Astrocyte (in vitro differentiated cells and primary cell): ENCODE results near the gene ME1. TPM values are rescaled to one million over a fixed set of nuclear protein-coding genes. Genes with fewer than 3 reads are reported as not detected.
"Not testable (repeated sequence)": the region's sequence is repeated elsewhere in the genome, so short reads cannot be mapped to it uniquely, and the experiment has no call there.

Source experiments
- DNase-seq: peaks from one replicate; pipeline ENCODE4 v3.0.0-alpha.2; 2010; ENCODE audit warnings: low read depth
- FAIRE-seq: peaks from 2 replicates; lab custom pipeline; 2011; peaks lifted over from hg19 to GRCh38; lab: Jason Lieb, UNC
- H2AFZ ChIP-seq: 2 replicates; pipeline ENCODE4 v1.6.0; 2012; ENCODE audit warnings: low read depth, low read length, inconsistent platforms
- H3K27ac ChIP-seq: 2 replicates; pipeline ENCODE4 v1.5.1; 2011; ENCODE audit warnings: low read depth, low read length, inconsistent platforms
- H3K27me3 ChIP-seq: 2 replicates; pipeline ENCODE4 v1.6.0; 2011; ENCODE audit warnings: low read length, inconsistent platforms; ENCODE audit not compliant: insufficient read depth
- H3K36me3 ChIP-seq: 2 replicates; pipeline ENCODE4 v1.5.1; 2011; ENCODE audit warnings: low read length, inconsistent platforms; ENCODE audit not compliant: insufficient read depth
- H3K4me1 ChIP-seq: 2 replicates; pipeline ENCODE4 v1.5.1; 2011; ENCODE audit warnings: low read length, inconsistent platforms; ENCODE audit not compliant: insufficient read depth
- H3K4me2 ChIP-seq: 2 replicates; pipeline ENCODE4 v1.6.0; 2012; ENCODE audit warnings: low read length, inconsistent platforms
- H3K4me3 ChIP-seq: 2 replicates; pipeline ENCODE4 v1.5.1; 2011; ENCODE audit warnings: low read depth, mild to moderate bottlenecking, low read length, inconsistent platforms; ENCODE audit not compliant: insufficient read depth
- H3K79me2 ChIP-seq: 2 replicates; pipeline ENCODE4 v1.6.0; 2012; ENCODE audit warnings: mild to moderate bottlenecking, low read length, inconsistent platforms; ENCODE audit not compliant: insufficient read depth
- H3K9ac ChIP-seq: 2 replicates; pipeline ENCODE4 v1.6.0; 2012; ENCODE audit warnings: mild to moderate bottlenecking, low read length, inconsistent platforms
- H3K9me3 ChIP-seq: 2 replicates; pipeline ENCODE4 v1.5.1; 2012; ENCODE audit warnings: low read depth, mild to moderate bottlenecking, low read length, inconsistent platforms; ENCODE audit not compliant: insufficient read depth
- H4K20me1 ChIP-seq: 2 replicates; pipeline ENCODE4 v1.6.0; 2012; ENCODE audit warnings: low read length, inconsistent platforms; ENCODE audit not compliant: insufficient read depth
- H3K27ac Mint-ChIP-seq: one replicate; pipeline ENCODE4 v1.8.0; 2021; ENCODE audit warnings: mild to moderate bottlenecking, mixed read lengths; ENCODE audit not compliant: unreplicated experiment
- H3K27me3 Mint-ChIP-seq: one replicate; pipeline ENCODE4 v1.8.0; 2021; ENCODE audit warnings: low read depth, mixed read lengths; ENCODE audit not compliant: unreplicated experiment
- H3K36me3 Mint-ChIP-seq: one replicate; pipeline ENCODE4 v1.8.0; 2021; ENCODE audit warnings: low read depth, mixed read lengths; ENCODE audit not compliant: unreplicated experiment
- H3K4me1 Mint-ChIP-seq: one replicate; pipeline ENCODE4 v1.8.0; 2021; ENCODE audit warnings: low read depth, mixed read lengths; ENCODE audit not compliant: unreplicated experiment
- H3K4me3 Mint-ChIP-seq: one replicate; pipeline ENCODE4 v1.8.0; 2021; ENCODE audit warnings: mild to moderate bottlenecking, moderate library complexity, mixed read lengths; ENCODE audit not compliant: unreplicated experiment
- H3K9me3 Mint-ChIP-seq: one replicate; pipeline ENCODE4 v1.8.0; 2021; ENCODE audit warnings: mild to moderate bottlenecking, mixed read lengths; ENCODE audit not compliant: unreplicated experiment
- EZH2 ChIP-seq: IDR thresholded peaks from 2 replicates; pipeline ENCODE4 v1.6.1; 2012; ENCODE audit warnings: mild to moderate bottlenecking, low read length, inconsistent platforms; ENCODE audit not compliant: insufficient read depth
- total RNA-seq: library from RNA; stranded (reverse); gene quantifications from 2 replicates; pipeline ENCODE4 v1.2.1, GENCODE V29; 2021
- TF ChIP-seq, protein P1 (sequence below): IDR thresholded peaks from 2 replicates; pipeline ENCODE4 v1.5.1; 2011; ENCODE audit warnings: low read depth, mild to moderate bottlenecking, inconsistent platforms, low read length, moderate library complexity; ENCODE audit not compliant: insufficient read depth

ME1 gene
- total RNA-seq, 1 donor from 2014 or later, result 38.5 TPM

DNA sequence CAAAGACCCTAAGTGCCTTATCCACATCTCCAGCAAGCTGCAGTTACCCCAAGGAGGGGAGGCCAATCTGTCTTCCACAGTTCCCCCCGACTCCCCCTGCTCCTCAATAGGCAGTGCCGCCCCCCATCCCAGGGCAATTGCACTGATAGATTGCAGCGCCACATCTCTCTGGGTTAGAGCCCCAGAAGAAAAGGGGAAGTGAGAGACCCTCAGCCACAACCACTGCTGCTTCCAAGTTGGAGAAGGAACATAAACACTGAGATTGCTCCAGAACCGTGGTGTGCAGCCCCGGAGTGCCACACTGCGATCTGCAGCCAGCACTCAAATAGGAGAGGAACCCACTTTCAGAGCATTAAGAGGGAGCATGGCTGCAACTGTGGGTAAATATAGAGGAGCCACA, 136.2 kb downstream of the ME1 start:
- H3K9me3 Mint-ChIP-seq, result peaks cover 2% of the 10 kb centered on the region
- no peak for TF ChIP-seq EZH2
- TF ChIP-seq, protein P1, sequence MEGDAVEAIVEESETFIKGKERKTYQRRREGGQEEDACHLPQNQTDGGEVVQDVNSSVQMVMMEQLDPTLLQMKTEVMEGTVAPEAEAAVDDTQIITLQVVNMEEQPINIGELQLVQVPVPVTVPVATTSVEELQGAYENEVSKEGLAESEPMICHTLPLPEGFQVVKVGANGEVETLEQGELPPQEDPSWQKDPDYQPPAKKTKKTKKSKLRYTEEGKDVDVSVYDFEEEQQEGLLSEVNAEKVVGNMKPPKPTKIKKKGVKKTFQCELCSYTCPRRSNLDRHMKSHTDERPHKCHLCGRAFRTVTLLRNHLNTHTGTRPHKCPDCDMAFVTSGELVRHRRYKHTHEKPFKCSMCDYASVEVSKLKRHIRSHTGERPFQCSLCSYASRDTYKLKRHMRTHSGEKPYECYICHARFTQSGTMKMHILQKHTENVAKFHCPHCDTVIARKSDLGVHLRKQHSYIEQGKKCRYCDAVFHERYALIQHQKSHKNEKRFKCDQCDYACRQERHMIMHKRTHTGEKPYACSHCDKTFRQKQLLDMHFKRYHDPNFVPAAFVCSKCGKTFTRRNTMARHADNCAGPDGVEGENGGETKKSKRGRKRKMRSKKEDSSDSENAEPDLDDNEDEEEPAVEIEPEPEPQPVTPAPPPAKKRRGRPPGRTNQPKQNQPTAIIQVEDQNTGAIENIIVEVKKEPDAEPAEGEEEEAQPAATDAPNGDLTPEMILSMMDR, result no peak
- H3K4me1 Mint-ChIP-seq, result no peaks in the 10 kb centered on the region
- Histone ChIP-seq H4K20me1 (no peaks in the 10 kb centered on the region), H3K27me3 (no peaks in the 10 kb centered on the region), H3K9ac (no peak overlapping the region), H3K79me2 (no peaks in the 10 kb centered on the region), H3K4me3 (no peak overlapping the region), H3K36me3 (no peaks in the 10 kb centered on the region), H3K4me2 (no peak overlapping the region), H2AFZ (no peak overlapping the region), H3K4me1 (no peaks in the 10 kb centered on the region), H3K27ac (no peak overlapping the region), H3K9me3 (no peaks in the 10 kb centered on the region)
- no peak overlapping the region for H3K4me3 Mint-ChIP-seq
- H3K27ac Mint-ChIP-seq, result no peak overlapping the region
- H3K27me3 Mint-ChIP-seq, result no peaks in the 10 kb centered on the region
- DNase-seq (no peak), FAIRE-seq (no peak)
- H3K36me3 Mint-ChIP-seq, result peaks cover 26% of the 10 kb centered on the region

DNA sequence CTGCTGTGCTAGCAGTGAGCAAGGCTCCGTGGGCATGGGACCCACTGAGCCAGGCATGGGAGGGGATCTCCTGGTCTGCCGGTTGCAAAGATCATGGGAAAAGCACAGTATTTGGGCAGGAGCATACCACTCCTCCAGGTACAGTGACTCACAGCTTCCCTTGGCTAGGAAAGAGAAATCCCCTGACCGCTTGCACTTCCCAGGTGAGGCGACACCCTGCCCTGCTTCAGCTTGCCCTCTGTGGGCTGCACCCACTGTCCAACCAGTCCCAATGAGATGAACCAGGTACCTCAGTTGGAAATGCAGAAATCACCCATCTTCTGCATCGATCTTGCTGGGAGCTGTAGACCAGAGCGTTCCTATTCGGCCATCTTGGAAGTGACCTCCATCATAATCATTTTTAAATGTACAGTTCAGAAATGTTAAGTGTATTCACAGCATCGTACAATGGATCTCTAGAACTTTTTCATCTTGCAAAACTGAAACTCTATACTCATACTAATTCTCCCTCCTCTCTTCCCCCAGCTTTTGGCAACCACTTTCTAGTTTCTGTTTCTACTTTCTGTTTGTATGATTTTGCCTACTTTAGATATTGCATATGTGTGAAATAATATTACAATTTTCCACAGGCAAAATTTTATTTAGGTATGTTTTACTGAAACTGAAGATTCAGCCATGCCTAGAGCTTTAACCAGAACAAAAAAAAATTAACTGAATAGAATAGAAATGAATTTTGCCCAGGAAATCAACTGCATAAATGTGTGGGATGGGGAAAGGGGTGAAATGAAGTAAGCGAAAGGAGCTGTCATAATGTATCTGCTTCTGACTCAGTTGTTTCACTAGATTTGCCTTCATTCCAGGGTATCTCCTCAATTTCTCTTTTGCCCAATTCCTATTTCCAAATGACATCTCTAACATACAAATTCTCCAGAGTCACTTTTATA, 137.7 kb downstream of the ME1 start:
- FAIRE-seq (no peak), DNase-seq (no peak)
- H3K27ac Mint-ChIP-seq, result no peak overlapping the region
- Histone ChIP-seq H3K9ac (no peak overlapping the region), H3K27me3 (no peaks in the 10 kb centered on the region), H3K4me1 (no peaks in the 10 kb centered on the region), H4K20me1 (no peaks in the 10 kb centered on the region), H3K27ac (no peak overlapping the region), H2AFZ (no peak overlapping the region), H3K4me3 (no peak overlapping the region), H3K9me3 (no peaks in the 10 kb centered on the region), H3K4me2 (no peak overlapping the region), H3K36me3 (no peaks in the 10 kb centered on the region), H3K79me2 (no peaks in the 10 kb centered on the region)
- no peak for TF ChIP-seq EZH2
- TF ChIP-seq, protein P1, result no peak
- H3K36me3 Mint-ChIP-seq, result peaks cover 24% of the 10 kb centered on the region
- H3K27me3 Mint-ChIP-seq, result no peaks in the 10 kb centered on the region
- H3K4me3 Mint-ChIP-seq, result no peak overlapping the region
- H3K4me1 Mint-ChIP-seq, result no peaks in the 10 kb centered on the region
- peaks cover 2% of the 10 kb centered on the region for H3K9me3 Mint-ChIP-seq

DNA sequence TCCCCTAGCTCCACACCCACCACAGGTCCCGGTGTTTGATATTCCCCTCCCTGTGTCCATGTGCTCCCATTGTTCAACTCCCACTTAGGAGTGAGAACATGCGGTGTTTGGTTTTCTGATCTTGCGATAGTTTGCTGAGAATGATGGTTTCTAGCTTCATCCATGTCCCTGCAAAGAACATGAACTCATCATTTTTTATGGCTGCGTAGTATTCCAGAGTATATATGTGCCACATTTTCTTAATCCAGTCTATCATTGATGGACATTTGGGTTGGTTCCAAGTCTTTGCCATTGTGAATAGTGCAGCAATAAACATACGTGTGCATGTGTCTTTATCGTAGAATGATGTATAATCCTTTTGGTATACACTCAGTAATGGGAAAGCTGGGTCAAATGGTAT, 143.6 kb downstream of the ME1 start:
- H3K9ac ChIP-seq, H3K27ac ChIP-seq, H2AFZ ChIP-seq, H3K27ac Mint-ChIP-seq, H3K9me3 ChIP-seq, H3K27me3 Mint-ChIP-seq, H3K4me2 ChIP-seq, H3K27me3 ChIP-seq, DNase-seq, H3K79me2 ChIP-seq, H4K20me1 ChIP-seq, H3K4me3 ChIP-seq, H3K36me3 ChIP-seq, FAIRE-seq, H3K9me3 Mint-ChIP-seq, H3K4me3 Mint-ChIP-seq, H3K4me1 Mint-ChIP-seq, H3K4me1 ChIP-seq: not testable (repeated sequence)
- H3K36me3 Mint-ChIP-seq, result peaks cover 16% of the 10 kb centered on the region
